Suppressor macrophage treated with lipopolysaccharide for 4 hours (primary cell): ENCODE data around the gene SLIT1.

ENCODE experiments used
- DNase-seq: peaks from one replicate; pipeline ENCODE4 v3.0.0-alpha.2; 2020

SLIT1 gene

GRCh38 chr10:97060441-97061084, 125.2 kb downstream of the SLIT1 start:
- DNase-seq = no peak

- DNase-seq = no peak
Observed at GRCh38 chr10:97059872-97060205, 125.9 kb downstream of the SLIT1 start.

GRCh38 chr10:97059006-97059871, 126.5 kb downstream of the SLIT1 start:
- no peak for DNase-seq

DNA sequence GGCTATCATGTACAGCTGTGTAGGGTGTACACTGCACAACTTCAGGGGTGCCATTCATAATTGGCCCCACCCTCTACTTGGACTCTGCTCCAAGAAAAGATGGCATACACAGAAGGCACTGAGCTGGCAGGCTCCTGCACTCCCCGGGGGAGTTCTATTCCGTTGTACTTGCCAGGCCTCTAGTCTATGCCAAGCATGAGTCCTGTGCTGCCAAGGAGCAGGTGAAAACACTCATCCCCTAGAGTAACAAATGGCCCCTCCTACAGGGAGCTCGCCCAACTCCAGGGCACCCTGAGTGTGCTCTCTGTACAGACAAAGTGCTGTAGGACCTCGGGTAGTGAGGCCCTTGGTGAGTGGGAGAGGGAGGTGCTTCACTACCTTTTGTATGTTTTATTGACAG, 127.2 kb downstream of the SLIT1 start:
- no peak for DNase-seq

DNA sequence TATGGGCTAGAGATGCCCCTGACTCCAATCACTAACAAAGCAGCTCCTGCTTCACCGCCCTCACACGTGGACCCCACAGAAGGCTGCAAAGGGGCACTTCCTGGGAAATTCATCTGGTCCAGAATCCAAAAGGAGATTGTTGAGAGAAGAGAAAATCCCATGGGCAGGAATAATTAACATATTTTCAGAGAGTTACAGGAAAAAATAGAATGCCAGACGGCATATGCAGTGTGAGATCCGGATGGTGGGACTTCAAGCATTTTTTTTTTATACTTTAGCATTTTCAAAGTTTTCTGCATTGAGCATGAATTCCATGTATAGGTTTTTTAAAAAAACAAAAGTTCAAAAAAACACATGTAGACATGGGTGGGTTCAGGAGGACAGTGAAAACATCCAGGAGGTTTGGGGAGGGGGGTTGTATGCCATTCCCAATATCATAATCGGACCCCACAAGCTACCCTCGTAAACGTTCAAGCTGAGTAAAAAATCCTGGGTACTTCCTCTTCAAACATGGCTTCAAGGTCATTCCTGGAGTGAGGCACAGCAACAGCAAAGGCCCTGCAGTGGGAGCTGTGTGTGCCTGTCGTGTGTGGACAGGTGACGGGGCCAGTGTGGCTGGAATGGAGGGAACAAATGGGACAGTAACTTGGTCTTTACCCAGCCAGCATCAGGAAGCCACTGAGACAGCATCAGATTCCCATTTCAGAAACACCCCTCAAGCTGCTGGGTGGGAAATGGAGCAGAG, 128.1 kb downstream of the SLIT1 start:
- DNase-seq = no peak

GRCh38 chr10:97056003-97056630, 129.6 kb downstream of the SLIT1 start:
- DNase-seq = no peak

DNA sequence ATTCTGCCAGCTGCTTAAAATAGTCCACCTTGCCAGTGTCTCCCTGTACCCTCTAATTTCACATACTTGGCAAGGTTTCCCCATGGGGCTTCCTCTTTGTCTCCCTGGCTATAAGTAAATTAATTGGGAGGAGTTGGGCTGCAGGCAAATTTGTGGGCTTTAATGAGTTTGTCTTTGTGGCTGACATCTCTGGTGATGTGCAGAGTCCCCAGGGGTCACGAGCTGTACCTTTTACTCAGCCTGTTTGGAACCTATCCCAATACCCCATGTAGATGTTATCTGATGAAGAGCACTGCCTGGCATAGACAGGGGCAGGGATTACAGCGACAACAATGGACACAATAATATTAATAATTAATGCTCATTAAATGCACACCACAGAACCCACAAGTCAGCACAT, 132.5 kb downstream of the SLIT1 start:
- no peak for DNase-seq

GRCh38 chr10:97050956-97051496, 134.7 kb downstream of the SLIT1 start:
- DNase-seq = no peak

- DNase-seq = no peak
Observed at GRCh38 chr10:97050205-97050745, 135.5 kb downstream of the SLIT1 start.

GRCh38 chr10:97049670-97050069, 136.1 kb downstream of the SLIT1 start:
- DNase-seq = no peak

GRCh38 chr10:97048649-97049427, 136.9 kb downstream of the SLIT1 start:
- DNase-seq = no peak

DNA sequence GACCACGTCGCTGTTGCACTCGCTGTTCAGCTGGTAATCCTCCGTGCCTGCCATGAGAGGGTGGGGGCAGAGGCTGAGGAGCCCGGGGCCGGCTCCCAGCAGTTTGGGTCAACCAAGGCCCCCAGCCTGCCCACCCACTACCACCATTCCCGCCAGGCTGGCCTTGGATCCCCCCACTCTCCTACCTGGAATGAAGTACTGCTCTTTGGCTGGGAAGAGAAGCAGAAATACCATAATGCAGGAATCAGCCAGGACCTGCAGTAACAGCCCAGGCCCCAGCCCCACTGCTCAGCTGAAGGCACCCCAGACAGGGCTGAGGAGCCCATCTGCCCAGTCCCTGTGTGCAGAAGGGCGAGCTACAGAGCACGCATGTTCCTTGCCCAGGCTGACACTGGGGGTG, 138.0 kb downstream of the SLIT1 start:
- DNase-seq = no peak

GRCh38 chr10:97047083-97047736, 138.5 kb downstream of the SLIT1 start:
- DNase-seq = no peak

DNA sequence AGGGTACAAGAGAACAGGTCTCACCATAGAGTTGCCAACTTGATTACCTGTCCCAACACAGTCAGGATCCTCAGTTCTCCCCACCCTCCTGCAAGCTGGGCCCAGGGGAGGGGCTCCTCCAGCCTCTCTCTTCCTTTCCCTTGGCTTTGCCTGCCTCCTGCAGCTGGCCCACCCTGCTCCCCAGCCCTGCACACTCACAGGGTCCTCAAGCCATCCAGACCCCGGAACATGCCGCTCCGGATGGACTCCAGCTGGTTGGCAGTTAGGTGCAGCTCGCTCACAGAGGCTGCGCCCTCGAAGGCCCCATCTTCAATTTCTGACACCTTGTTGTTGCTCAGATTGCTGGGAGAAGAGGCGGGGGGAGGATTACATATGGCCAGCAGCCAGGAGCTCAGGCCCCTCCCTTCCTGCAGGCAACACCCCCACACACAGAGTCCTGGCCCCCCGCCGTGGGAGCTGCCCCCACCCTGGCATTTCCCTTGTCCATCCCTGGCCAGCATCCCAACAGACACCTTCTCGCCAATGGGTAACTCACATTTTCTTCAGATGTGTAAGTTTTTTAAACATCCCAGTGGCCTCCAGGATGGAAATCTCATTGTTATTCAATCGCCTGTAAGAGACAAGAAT, 139.2 kb downstream of the SLIT1 start:
- DNase-seq = no peak

DNA sequence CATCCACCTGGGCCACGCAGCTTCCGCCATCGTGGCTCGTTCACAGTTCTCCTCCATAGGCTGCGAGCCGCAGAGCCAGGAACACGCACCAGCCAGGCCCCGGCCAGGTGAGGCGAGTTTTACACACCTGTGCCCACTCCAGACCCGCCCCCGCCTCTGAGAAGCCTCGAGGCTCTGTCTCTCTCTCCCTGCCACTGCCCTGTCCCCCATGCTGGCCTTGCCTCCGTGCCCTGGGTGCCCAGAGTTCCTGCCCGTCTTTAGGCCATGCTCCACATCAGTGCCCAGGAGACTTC, 142.2 kb downstream of the SLIT1 start:
- no peak for DNase-seq

GRCh38 chr10:97042716-97043562, 142.8 kb downstream of the SLIT1 start:
- no peak for DNase-seq

DNA sequence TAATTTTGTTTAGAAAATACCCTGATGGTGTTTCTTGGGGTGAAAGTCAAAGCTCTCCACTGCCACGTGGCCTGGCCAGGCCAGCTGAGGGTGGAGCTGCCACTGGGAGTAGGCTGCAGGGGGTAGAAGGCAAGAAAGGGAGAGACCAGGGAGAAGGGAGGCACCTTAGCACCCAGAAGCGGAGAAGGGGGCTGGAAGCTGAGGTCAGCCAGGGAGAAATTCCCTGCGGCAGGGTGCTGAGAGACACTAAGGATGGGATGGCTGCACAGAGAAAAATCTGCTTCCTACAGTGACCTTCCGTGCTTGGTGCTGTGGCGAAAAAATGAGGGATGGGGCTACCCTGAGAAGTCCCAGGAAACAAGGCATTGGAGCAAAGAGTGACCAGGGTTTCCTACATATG, 143.7 kb downstream of the SLIT1 start:
- DNase-seq = no peak

DNA sequence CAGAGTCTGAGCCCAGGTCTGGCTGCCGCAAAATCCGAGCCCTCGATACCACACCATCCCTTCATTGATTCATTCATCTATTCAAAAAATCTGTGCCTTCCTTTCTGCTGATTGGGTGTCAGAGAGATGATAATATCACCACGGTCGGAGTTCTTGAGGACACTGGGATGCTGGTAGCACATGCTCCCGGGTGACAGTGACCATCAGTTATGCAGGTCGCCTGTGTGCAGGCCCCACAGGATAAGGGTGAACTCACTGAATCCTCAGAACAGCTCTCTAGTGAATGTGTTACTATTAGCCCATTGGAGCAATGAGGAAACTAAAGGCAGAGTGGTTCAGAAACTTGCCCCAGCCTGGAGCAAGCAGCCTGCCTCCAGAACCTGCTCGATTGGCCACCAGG, 145.1 kb downstream of the SLIT1 start:
- no peak for DNase-seq

DNA sequence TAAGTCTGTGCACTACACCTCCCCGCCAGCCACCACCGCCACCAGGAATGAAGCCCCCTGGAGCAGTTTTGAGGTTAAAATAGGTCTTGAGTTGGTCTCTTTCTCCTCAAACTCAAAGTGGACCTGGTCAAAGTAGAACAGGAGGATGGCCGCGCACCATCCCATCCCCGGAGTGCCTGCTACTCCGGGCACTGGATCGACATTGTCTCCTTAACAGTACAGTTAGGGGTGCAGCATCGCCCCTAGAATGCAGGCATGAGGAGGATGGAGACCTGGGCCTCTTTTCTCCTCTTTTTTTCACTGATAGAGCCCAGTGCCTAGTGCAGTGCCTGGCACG, 145.5 kb downstream of the SLIT1 start:
- DNase-seq = no peak

DNA sequence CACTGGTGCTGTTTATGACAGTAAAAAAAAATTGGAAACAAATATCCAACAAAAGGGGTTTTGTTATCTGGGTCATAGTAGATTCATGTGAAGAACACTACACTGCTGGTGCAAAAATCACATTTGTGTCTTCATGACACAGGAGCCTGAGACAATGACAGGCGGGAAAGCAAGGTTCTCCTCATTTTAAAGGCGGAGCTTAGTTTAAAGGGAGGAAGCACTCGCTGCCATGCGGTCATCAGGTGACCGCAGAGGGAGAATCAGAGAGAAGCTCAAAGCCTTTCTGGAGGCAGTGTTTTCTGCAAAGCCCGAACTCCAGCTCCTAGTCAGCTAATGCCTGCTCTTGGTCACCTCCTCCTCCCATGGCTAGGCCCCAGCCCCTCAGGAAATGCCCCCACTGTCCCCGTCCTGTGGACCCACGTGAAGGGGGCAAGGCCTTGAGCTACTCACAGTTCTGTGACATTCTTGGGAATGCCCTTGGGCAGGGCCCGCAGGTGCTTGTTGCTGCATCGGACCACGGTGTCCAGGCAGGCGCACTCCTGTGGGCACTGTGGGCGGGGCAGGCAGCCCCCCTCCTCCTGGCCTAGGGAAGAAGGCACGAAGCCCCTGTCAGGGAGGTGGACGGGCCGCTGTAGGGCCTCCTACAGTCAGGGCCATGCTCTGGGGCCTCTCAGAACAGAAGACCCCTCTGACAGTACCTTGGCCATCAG, 146.1 kb downstream of the SLIT1 start:
- DNase-seq = no peak
